Aorta (tissue), 5 donors: ENCODE measurements around the gene AQP12B. TPM values are rescaled to one million over a fixed set of nuclear protein-coding genes. Genes with fewer than 3 reads are reported as not detected.

Experiments
- ATAC-seq: fragments of 200-7000 bp; cut with Tn5 transposase; one replicate; pipeline ENCODE4 v1.9.1; 2022; ENCODE audit warnings: moderate library complexity; ENCODE audit not compliant: low FRiP score
- DNase-seq, 2 donors: peaks; one replicate each; pipeline ENCODE4 v3.0.0-alpha.2; 2020
- H3K27ac ChIP-seq, 2 donors: one replicate each; pipeline ENCODE4 v1.5.1; 2013; ENCODE audit warnings: low read length in 2 of 2, mild to moderate bottlenecking in 2 of 2, moderate library complexity in 2 of 2, control low read depth in 1 of 2, inconsistent platforms in 1 of 2, low read depth in 1 of 2
- H3K27me3 ChIP-seq, 2 donors: one replicate each; pipeline ENCODE4 v1.6.1; 2013; ENCODE audit warnings: control low read depth in 1 of 2, low read length in 1 of 2, mild to moderate bottlenecking in 1 of 2, moderate library complexity in 1 of 2; ENCODE audit not compliant: insufficient read depth in 2 of 2, control insufficient read depth in 1 of 2
- H3K36me3 ChIP-seq, 2 donors: one replicate each; pipeline ENCODE4 v1.6.1; 2013; ENCODE audit warnings: control low read depth in 1 of 2, low read length in 1 of 2, mild to moderate bottlenecking in 1 of 2; ENCODE audit not compliant: insufficient read depth in 2 of 2, control insufficient read depth in 1 of 2
- H3K4me1 ChIP-seq, 2 donors: one replicate each; pipeline ENCODE4 v1.6.1; 2013; ENCODE audit warnings: low read length in 2 of 2, control low read depth in 1 of 2, mild to moderate bottlenecking in 1 of 2, moderate library complexity in 1 of 2; ENCODE audit not compliant: insufficient read depth in 2 of 2, control insufficient read depth in 1 of 2
- H3K4me3 ChIP-seq, 2 donors: one replicate each; pipeline ENCODE4 v1.5.1; 2013; ENCODE audit warnings: low read length in 2 of 2, control low read depth in 1 of 2, mild to moderate bottlenecking in 1 of 2
- H3K9me3 ChIP-seq: one replicate; pipeline ENCODE4 v1.6.1; 2013; ENCODE audit warnings: mild to moderate bottlenecking, low read length; ENCODE audit not compliant: control insufficient read depth
- WGBS, 2 donors: extraction: QIAGEN DNeasy Blood & Tissue Kit; methylation state at CpG; one replicate each; pipeline ENCODE4 v1.1.7; 2013; 5-methylcytosine and 5-hydroxymethylcytosine counted together
- intact Hi-C, 2 donors: fragments of 100-400 bp; cut with DNase I; formaldehyde crosslinking; loops; one replicate each; pipeline versions ENCODE4 v1.14.2 to v1.15.0; 2022
- polyA plus RNA-seq, 2 donors: library from polyadenylated mRNA; stranded (reverse); fragments of 200-250 nt; gene quantifications; one replicate each; pipeline ENCODE4 v1.2.3, GENCODE V29; 2013
- total RNA-seq, 2 donors: library from RNA; stranded (reverse); fragmentation: NEBNext Ultra II Directional; extraction: Animal tissue kit (Norgen Biotek cat#: 25700); gene quantifications; one replicate each; pipeline ENCODE4 v1.2.1, GENCODE V29; 2021
- donor health status: healthy with polysubstance abuse.
- donor health status: Bipolar disorder and iron deficiency.
- donor health status: DM: no; HTN: no; CAD: no.
- donor health status: DM: no; HTN: no; CAD: no.
- donor health status: DM: yes; HTN: yes; CAD: no.

Gene AQP12B
- total and polyA plus RNA-seq, 4 donors, result 0.38 TPM; not detected in 3

GRCh38 chr2:240726876-240727275 lies 44.2 kb upstream of the AQP12B start:
- WGBS, 2 donors, result 84 to 85% methylated on average over 14 of the region's 14 CpGs
- Histone ChIP-seq H3K4me1 (no peaks in the 10 kb centered on the region), H3K4me3 (no peak overlapping the region), H3K9me3 (no peaks in the 10 kb centered on the region), H3K27ac (no peak overlapping the region), H3K36me3 (no peaks in the 10 kb centered on the region), H3K27me3 (no peaks in the 10 kb centered on the region)
- intact Hi-C loops, result no loop called here
- no peak for DNase-seq
- no peak for ATAC-seq

DNA sequence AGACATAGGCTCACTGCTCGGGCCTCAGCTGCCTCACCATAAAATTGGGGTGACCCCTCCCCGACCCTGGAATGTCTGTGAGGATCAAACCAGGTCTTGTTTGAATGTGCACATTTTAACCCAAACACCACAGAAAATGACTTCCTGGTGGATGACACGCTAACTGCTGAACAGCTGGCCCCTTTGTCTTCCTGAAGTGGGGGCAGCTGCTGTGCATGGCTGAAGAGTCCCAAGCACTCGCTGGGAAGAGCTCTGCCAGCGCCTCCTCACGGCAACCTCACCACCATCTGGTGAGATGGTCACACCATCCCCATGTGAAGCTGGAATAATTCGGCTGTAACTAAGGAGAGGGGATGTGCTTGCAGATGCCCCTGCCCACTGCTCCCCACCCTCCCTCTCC lies 43.0 kb upstream of the AQP12B start:
- 87 to 88% methylated on average over 7 of the region's 7 CpGs for WGBS, 2 donors
- no peaks in the 10 kb centered on the region for H3K4me1 ChIP-seq
- H3K27me3 ChIP-seq, result no peaks in the 10 kb centered on the region
- no peak overlapping the region for H3K27ac ChIP-seq
- DNase-seq, result no peak
- H3K36me3 ChIP-seq, result no peaks in the 10 kb centered on the region
- no peaks in the 10 kb centered on the region for H3K9me3 ChIP-seq
- intact Hi-C loops, result no loop called here
- ATAC-seq, result no peak
- no peak overlapping the region for H3K4me3 ChIP-seq

DNA sequence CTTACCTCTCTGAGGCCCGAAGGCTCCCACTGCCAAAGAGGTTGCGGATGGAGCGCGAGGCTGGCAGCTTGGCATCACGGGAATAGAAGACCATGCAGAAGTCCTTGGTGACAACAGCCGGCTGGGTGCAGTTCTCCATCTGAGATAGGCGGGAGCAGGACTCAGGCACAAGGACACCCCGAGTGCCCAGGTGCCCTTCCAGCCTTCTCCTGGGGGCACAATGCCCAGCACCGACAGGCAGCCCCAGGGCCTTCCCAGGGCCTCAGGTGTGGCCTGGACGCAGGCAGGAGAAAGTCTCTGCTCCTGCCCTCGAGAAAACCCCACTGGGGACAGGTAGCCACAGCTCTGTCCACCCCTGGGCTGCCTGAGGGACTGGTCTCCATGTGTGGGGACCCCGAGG lies 42.6 kb upstream of the AQP12B start:
- Histone ChIP-seq H3K9me3 (no peaks in the 10 kb centered on the region), H3K36me3 (no peaks in the 10 kb centered on the region), H3K27me3 (no peaks in the 10 kb centered on the region), H3K27ac (no peak overlapping the region), H3K4me3 (no peak overlapping the region), H3K4me1 (no peaks in the 10 kb centered on the region)
- intact Hi-C loops, result no loop called here
- WGBS, 2 donors, result 89% methylated on average over 12 of the region's 12 CpGs
- ATAC-seq, result no peak
- no peak for DNase-seq

- Histone ChIP-seq H3K4me3 (no peak overlapping the region), H3K4me1 (no peaks in the 10 kb centered on the region), H3K9me3 (no peaks in the 10 kb centered on the region), H3K27ac (no peak overlapping the region), H3K36me3 (no peaks in the 10 kb centered on the region), H3K27me3 (no peaks in the 10 kb centered on the region)
- WGBS, 2 donors, result 89 to 90% methylated on average over 10 of the region's 10 CpGs
- intact Hi-C loops, result no loop called here
- ATAC-seq, result no peak
- DNase-seq, result no peak
These were observed 41.7 kb upstream of the AQP12B start for GRCh38 chr2:240724431-240724830.

DNA sequence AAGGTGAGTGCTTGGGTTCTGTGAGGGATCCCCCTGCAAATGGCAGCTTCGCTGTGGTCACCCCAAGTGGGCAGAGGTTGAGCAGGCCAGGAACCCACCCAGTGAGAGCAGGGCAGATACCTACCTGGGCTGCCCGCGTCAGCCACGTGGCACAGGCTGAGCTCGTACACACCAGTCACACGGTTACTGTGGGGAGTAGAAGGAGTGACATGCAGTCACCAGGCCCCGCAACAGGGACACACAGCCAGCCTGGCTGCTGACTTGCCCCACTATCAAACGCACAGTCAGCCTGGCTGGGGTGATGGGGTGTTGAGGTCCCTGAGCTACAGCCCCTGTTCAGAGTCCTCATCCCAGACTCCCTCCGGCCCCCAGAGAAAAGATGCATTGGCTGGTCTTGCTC lies 41.2 kb upstream of the AQP12B start:
- H3K9me3 ChIP-seq, result no peaks in the 10 kb centered on the region
- no peak for ATAC-seq
- WGBS, 2 donors, result 95% methylated on average over 9 of the region's 9 CpGs
- H3K27me3 ChIP-seq, result no peaks in the 10 kb centered on the region
- no peak overlapping the region for H3K4me3 ChIP-seq
- H3K4me1 ChIP-seq, result no peaks in the 10 kb centered on the region
- DNase-seq, result no peak
- intact Hi-C loops, result no loop called here
- H3K27ac ChIP-seq, result no peak overlapping the region
- H3K36me3 ChIP-seq, result no peaks in the 10 kb centered on the region

- no peak for DNase-seq
- Histone ChIP-seq H3K9me3 (no peaks in the 10 kb centered on the region), H3K4me3 (no peak overlapping the region), H3K27ac (no peak overlapping the region), H3K27me3 (no peaks in the 10 kb centered on the region), H3K4me1 (no peaks in the 10 kb centered on the region), H3K36me3 (no peaks in the 10 kb centered on the region)
- 87 to 88% methylated on average over 32 of the region's 32 CpGs for WGBS, 2 donors
- no peak for ATAC-seq
- intact Hi-C loops, result no loop called here
These were observed 40.4 kb upstream of the AQP12B start for GRCh38 chr2:240722796-240723735.

GRCh38 chr2:240722376-240722775 lies 39.7 kb upstream of the AQP12B start:
- no peak for ATAC-seq
- 87 to 91% methylated on average over 12 to 16 of the region's 16 CpGs for WGBS, 2 donors
- DNase-seq, result no peak
- intact Hi-C loops, result no loop called here
- Histone ChIP-seq H3K9me3 (no peaks in the 10 kb centered on the region), H3K4me3 (no peak overlapping the region), H3K36me3 (no peaks in the 10 kb centered on the region), H3K4me1 (no peaks in the 10 kb centered on the region), H3K27ac (no peak overlapping the region), H3K27me3 (no peaks in the 10 kb centered on the region)

GRCh38 chr2:240721596-240722180 lies 39.0 kb upstream of the AQP12B start:
- H3K9me3 ChIP-seq, result no peaks in the 10 kb centered on the region
- DNase-seq (no peak), ATAC-seq (no peak)
- intact Hi-C loops, result no loop called here
- no peaks in the 10 kb centered on the region for H3K4me1 ChIP-seq
- H3K36me3 ChIP-seq, result no peaks in the 10 kb centered on the region
- no peaks in the 10 kb centered on the region for H3K27me3 ChIP-seq
- no peak overlapping the region for H3K4me3 ChIP-seq
- H3K27ac ChIP-seq, result no peak overlapping the region
- WGBS, 2 donors, result 90% methylated on average over 20 of the region's 20 CpGs
